ENCODE data around the gene TPCN2. TPM values are rescaled to one million over a fixed set of nuclear protein-coding genes. Genes with fewer than 3 reads are reported as not detected.
A peak's percentile ranks its signal among the peaks of the same experiment; 100 is the strongest.
"Not testable (repeated sequence)": the region's sequence is repeated elsewhere in the genome, so short reads cannot be mapped to it uniquely, and the experiment has no call there.

The TPCN2 gene
- total RNA-seq, 1 donor from 2014 or later = 15.6 TPM

DNA sequence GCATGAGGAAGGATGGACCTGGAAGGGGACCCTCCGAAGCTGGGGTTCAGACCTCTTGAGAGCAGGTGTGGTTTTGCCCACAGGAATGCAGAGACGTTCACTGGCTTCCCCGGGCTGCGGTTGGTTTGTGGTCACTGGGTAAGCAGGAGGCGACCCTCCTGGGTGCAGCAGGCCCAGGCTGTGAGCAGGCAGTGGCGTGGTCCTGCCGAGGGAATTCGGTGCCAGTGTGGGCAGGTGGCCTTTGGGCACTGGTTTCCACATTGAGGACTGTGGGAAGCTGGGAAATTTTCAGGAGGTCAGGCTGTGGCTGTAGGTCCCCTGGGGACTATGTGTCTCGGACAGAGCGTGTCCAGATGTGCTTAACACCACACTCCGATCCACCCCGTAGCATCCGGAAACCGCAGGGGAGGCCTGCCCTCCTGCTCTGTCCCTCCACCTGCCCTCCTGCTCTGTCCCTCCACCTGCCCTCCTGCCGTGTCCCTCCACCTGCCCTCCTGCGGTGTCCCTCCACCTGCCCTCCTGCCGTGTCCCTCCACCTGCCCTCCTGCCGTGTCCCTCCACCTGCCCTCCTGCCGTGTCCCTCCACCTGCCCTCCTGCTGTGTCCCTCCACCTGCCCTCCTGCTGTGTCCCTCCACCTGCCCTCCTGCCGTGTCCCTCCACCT is 27.5 kb downstream of the TPCN2 start:
- no peak for DNase-seq (ENCODE audit: low read depth)

DNA sequence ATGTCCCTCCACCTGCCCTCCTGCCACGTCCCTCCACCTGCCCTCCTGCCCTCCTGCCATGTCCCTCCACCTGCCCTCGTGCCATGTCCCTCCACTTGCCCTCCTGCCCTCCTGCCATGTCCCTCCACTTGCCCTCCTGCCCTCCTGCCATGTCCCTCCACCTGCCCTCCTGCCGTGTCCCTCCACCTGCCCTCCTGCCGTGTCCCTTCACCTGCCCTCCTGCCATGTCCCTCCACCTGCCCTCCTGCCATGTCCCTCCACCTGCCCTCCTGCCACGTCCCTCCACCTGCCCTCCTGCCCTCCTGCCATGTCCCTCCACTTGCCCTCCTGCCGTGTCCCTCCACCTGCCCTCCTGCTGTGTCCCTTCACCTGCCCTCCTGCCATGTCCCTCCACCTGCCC is 28.2 kb downstream of the TPCN2 start:
- not testable (repeated sequence) for DNase-seq (ENCODE audit: low read depth)

DNA sequence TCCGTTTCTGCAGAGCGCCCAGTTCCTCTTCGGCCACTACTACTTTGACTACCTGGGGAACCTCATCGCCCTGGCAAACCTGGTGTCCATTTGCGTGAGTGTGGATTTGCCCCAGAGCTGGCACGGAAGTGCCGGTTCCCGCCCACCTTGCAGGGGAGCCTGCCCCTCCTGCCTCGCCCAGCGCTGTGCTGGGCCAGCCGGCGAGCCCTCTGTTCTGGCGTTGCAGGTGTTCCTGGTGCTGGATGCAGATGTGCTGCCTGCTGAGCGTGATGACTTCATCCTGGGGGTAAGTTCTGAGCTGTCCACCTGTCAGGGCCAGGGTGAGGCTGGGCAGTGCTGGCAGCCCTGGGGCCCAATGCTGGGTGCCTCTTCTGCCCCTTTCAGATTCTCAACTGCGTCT is 29.8 kb downstream of the TPCN2 start:
- no peak for DNase-seq (ENCODE audit: low read depth)

DNA sequence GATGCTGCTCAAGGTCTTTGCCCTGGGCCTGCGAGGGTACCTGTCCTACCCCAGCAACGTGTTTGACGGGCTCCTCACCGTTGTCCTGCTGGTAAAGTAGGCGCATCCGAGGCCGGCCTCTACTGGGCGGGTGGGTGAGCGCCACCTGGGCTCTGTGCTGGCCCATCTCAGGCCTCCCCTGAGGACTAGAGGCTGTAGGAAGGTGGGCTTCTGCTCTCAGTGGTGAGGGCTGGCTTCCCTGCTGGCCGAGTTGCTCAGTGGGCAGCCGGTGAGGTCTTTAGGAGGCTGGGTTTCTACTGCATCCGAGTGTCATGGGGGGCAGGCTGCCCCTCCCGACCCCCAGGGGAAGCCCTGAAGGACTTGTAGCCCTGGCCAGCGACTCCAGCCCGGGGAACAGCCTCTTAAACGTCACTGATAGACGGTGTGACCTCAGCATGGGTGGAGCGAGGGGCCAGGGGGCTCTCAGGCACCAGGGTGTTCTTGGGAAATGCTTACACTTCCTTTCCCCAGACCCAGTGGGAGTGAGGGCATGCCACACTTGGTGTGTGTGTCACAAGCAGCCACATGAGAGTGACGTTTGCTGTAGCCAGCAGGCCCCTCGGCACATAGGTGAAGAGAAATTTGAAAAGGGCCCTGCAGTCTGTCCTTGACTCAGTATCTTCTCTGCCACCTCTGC is 30.3 kb downstream of the TPCN2 start:
- no peak for DNase-seq (ENCODE audit: low read depth)

DNA sequence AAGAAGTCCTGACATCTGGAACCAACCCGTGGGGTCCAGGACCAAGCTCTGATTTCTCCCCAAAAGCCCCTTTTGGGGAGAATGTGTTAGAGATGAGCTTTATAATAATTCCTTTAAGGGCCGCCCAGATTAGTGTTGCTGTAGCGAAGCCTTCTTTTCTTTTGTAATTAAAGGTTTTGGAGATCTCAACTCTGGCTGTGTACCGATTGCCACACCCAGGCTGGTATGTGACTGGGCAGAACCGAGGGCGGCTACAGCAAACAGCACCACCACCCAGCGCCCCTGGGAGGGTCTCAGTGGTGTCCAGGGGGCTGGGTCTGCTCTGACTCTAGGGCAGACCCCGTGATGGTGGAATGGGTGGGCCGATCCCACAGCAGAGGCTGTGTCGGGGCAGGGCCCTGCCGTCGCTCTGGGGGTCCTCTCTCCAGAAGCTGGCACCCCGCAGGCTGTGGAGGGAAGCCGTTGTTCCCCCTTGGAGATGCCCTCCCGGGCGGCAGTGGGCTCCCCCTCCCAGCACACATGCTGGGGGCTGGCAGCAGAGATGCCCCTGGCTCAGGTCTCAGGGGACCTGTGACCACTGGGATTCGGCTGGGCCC is 31.0 kb downstream of the TPCN2 start:
- DNase-seq (ENCODE audit: low read depth) = no peak

DNA sequence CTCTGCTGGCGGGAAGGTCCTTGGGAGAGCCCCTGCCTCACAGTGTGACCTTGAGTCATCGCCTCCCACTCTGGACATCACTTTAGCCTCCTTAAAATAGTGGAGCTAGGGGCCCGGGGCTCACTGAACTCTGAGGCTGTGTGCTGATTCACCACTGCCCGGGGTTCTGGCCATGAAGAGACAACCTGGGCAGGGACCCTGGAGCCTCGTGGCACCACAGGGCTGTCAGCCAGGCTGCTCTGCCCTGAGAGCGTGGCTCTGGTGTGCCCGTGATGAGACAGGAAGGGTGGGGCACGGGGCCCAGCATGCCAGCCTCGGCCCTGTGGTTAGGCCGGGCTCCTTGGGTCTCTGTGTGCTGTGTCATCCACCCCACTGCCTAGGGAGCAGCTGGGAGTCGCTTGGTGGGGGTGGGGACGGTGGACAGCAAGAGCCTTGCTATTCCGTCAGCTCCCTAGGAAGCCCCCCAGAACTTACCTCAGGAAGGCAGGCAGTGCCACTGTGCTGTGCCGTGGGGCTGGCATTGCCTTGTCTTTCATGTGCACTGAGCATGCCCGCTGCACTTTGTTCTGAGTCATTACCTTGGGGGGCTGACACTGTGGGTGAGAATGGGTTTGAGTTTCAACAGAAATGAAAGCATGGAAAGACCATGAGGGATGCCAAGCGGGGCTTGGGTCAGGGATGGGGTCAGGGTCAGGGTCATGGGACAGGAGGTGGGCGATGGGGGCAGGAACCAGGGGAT is 31.7 kb downstream of the TPCN2 start:
- DNase-seq (ENCODE audit: low read depth) = peak; percentile 32

DNA sequence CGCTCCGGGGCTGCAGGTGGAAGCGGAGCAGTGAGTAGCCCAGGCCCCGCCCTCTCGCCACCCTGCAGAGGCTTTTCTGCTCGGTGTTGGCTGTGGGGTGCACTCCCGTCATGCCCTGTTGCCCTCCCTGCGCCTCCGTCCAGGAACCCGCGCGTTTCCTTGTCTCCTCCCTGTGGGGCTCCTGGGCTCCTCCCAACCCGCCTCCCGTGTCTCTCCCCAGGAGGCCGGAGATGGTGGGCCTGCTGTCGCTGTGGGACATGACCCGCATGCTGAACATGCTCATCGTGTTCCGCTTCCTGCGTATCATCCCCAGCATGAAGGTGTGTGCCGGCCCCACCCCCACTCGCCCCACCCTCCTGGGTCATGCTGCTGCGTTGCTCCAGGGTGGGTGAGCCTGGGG is 32.4 kb downstream of the TPCN2 start:
- no peak for DNase-seq (ENCODE audit: low read depth)

DNA sequence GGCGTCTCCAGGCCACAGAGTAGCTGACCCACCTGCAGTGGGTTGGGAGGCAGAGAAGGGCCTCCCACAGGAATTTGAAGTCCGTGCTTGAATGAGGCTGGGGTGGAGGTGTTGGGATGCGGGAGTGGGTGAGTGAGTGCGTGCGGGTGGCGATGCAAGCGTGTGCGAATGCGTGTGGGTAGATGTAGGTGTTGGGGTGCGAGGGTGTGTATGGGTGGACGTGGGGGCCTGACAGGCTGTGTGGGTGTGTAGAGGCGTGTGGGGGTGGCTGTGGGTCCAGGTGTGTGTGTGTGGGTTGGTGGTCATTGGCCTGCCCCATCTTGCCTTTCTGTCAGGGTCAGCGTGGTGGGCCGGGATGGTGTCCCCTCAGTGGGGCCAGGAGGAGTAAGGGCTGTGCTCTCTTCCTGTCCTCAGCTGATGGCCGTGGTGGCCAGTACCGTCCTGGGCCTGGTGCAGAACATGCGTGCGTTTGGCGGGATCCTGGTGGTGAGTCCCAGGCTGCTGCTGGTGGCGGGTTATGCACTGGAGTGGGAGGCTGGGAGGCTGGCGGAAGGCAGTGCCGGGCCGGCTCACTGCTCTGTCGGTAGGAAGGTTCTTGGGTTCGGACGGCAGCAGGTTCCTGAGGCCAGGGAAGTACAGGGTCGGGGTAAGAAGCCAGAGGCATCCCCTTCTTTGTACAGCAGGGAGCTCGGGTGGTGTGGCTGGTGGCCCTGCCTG is 35.0 kb downstream of the TPCN2 start:
- no peak for DNase-seq (ENCODE audit: low read depth)

DNA sequence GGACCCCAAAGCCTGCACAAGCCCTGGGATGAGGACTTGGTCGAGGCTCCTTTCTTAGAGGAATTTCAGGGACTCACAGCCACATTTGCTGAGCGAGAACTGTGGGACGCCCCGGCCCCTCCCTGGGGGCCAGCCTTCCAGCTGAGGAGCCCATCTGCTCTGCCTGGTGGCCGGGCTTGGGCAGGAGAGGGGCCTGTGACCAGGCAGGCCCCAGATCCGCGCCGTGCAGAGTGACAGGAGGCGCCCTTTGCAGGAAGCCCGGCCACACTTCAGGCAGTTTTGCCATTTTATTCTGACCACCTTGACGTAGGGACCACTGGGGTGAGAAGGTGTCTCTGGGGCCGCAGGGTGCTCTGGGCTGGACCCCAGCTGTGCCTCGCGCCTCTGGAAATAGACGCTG is 35.6 kb downstream of the TPCN2 start:
- DNase-seq (ENCODE audit: low read depth) = no peak

DNA sequence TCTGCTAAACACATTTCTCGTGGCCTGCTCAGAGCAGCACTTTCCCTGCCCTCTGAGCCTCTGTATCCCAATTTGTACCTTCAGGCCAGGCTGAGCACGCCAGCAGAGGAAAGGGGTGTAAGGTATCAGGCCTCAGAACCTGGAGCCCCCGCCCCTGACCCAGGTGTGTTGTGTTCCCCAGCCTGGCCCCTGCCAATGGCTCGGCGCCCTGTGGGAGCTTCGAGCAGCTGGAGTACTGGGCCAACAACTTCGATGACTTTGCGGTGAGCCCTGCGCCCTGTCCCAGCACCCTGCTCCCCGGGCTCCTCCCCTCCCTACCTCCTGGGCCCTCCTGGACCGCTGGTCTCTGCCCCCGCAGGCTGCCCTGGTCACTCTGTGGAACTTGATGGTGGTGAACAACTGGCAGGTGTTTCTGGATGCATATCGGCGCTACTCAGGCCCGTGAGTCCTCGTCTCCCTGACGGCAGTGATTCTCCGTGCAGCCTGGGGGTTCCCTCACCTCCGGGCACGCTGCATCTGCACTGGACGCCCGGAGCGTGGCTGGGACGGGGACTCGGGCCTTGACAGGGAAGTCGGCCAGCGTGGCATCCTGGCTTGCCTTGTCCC is 36.9 kb downstream of the TPCN2 start:
- no peak for DNase-seq (ENCODE audit: low read depth)

DNA sequence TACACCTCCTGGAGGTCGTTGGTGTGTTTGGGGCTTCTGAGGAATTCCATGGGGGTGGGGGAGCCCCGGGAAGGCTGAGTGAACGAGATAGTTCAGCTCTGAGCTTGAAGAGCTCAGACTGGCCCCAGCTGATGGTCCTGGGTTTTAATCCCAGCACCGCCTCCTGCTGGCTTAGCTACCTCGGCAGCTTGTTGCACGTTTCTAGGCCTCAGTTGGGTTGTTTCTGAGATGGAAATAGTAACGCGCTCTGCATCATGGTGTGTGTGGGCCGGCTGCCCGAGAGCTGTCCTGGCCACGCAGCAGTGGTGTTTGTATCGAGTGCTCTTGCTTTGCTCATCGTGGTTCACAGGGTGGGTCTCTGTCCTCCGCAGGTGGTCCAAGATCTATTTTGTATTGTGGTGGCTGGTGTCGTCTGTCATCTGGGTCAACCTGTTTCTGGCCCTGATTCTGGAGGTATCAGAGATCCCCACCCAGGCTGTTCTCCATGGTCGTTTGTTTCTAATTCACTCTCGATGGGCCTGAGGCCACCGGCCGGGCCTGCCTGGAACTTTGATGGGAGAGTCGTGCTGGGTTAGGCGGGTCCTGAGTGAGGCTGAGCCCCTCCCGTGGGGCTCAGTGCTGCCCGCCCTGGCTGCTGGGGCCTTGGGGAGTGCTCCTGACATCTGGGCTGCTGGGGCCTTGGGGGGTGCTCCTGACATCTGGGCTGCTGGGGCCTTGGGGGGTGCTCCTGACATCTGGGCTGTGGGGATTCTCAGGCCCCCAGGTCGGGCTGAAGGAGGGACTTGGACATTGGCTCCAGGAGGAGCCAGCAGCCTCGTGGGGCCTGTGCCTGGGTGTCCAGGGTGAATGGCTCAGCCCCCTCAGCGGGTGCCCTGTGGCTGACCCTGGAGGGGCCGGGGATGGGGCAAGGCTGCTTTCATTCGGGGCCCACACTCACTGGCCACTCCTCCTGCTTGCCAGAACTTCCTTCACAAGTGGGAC is 37.7 kb downstream of the TPCN2 start:
- no peak for DNase-seq (ENCODE audit: low read depth)

DNA sequence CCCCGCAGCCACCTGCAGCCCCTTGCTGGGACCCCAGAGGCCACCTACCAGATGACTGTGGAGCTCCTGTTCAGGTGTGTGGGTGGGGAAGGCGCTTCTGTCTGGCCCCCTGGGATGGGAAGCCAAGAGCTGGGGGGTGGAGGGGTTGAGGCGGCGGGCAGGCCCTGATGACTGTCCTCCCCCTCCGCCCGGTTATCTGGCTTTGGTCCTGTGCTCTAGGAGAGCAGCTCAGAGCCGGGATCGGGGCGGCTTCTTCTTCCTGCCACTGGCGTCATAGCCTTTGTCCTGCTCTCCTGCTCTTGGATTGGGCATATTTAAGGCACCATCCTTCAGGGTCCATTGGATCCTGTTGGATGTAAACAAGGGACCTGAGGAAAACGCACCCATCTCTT is 38.4 kb downstream of the TPCN2 start:
- no peak for DNase-seq (ENCODE audit: low read depth)

DNA sequence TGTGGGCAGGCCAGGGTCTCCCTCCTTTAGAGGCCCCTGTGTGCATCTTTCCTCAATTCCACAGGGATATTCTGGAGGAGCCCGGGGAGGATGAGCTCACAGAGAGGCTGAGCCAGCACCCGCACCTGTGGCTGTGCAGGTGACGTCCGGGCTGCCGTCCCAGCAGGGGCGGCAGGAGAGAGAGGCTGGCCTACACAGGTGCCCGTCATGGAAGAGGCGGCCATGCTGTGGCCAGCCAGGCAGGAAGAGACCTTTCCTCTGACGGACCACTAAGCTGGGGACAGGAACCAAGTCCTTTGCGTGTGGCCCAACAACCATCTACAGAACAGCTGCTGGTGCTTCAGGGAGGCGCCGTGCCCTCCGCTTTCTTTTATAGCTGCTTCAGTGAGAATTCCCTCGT is 39.1 kb downstream of the TPCN2 start:
- DNase-seq (ENCODE audit: low read depth) = no peak

DNA sequence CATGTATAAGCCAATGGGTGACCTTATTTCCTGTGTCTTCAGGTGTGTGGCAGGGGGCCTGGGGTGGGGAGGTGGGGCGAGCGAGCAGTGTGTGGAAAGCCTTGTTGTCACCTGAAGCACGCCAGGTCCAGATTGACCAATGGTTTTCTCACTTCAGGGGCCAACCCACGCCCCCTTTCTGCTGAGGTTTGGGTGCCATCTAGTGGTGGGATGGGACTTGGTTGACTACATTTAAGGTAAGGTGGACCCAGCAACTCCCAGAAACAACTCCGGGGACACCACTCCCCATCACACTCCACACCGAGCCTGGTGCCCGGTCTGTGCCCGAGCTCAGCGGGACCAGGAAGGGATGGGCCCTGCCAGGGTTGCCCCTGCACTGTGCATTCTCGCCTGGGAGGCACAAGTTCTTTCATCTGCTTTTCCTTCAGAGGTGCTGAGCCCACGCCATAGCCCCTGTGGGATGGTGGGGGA is 40.0 kb downstream of the TPCN2 start:
- DNase-seq (ENCODE audit: low read depth) = peak; percentile 57

DNA sequence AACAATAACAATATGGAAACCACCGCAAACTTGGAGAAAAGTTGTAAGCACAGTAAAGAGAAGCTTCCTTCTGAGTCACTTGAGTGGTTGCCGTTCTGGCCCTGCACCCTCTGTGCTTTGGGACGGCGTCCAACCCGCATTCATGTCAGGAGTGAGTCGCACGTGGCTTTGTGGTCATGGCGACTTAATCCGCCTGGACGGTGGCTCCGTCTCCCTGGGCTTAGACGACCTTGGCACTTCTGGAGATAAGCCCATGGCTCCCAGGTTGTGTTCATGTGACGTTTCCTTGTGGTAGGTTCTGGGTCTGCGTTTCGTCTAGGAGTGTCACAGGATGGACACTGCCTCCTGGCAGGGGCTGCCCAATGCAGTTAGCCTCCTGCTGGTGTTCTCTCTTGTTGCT is 40.5 kb downstream of the TPCN2 start:
- DNase-seq (ENCODE audit: low read depth) = peak; percentile 64

DNA sequence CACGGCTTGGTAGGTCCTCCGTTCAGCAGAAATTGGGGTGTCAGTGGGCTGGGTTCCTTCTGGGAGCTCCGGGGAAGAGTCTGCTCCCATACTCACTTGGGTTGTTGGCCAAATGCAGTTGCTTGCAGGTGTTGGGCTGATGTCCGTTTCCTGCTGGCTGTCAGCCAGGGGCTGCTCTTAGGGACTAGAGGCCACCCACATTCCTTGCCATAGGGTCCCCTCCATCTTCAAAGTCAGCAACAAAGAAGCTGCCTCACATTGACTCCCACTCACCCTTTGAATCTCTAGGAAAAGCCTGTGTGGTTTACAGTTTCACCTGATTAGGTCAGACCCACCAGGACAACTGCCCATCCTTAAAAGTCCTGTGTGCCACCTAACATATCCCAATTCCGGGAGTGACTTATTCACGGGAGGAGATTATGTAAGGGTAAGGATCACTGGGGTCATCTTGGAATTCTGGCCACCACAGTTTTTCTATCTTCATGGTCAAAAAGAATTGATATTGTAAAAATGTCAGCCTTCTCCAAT is 43.0 kb downstream of the TPCN2 start:
- DNase-seq (ENCODE audit: low read depth) = no peak

DNA sequence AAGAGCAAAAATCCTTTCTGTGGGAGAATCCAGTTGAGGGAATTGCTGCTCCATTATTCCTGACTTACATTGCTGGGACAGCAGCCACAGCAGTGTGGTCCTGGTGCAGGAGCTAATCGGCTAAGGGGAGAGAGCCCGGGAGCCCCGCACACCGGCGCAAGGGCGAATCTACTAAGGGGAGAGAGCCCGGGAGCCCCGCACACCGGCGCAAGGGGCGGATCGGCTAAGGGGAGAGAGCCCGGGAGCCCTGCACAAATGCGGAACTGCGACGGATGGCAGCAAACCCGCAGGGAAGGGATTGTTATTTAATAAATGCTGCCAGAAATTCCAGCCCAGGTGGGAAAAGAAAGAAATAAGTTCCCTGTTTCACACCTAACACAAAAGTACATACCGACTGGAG is 43.5 kb downstream of the TPCN2 start:
- no peak for DNase-seq (ENCODE audit: low read depth)

DNA sequence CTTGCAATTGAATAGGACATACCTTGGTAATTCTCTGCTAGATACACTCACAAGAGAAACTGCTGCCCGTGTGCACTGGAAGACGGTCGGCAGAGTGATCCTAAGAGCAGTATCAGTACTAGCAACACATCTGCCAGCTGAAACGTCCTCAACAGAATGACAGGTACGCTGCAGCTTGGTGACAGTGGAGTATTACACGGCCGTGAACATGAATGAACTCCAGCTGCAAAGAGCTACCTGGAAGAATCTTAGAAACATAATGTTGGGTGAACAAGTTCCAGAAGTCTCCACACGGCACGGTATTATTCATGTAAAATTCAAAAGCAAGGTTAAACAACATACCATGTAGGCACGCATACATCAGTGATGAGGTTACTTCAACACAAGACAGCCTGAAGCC is 44.4 kb downstream of the TPCN2 start:
- DNase-seq (ENCODE audit: low read depth) = no peak

DNA sequence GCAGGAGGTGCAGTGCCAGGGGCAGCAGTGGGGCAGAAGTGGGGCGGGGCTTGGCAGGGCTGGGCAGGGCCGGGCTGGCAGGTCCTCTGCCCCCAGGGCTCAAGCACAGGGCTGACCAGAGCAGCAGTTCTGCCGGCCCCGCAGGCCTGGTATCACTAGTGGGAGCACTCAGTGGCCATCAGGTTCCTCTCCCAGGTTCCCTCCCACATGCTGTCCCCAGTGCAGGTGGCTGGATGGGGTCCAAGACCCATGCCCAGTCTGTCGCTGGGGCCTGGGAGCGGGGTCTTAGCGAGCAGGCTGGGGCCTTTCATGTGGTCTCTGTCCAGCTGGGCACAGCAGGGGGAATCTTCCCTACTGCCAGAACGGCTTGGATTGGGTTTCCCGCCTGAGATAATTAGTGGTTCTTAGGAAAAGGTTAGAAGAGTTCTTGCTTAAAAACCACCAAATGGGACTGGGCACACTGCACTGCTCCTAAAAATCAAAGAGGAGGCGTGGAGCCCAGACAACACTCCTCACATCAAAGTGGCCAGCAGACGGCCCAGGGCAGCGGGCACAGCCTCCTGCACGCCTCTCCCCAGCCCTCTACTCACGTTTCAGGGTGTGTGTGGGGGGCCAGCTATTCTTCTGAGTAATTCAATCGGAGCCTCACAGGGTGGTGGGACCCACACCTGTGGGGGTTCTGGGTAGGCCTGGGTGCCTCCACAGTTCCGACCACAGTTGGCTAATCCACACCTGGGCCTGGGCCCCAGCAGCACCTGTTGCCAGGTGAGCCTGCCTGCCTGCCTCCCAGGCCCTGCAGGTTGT is 45.6 kb downstream of the TPCN2 start:
- no peak for DNase-seq (ENCODE audit: low read depth)
